HPDE6-E6E7 (cell line): ENCODE measurements around the gene TENT4A.

Source experiments
- DNase-seq: peaks from one replicate; pipeline ENCODE4 v3.0.0; 2011; ENCODE audit warnings: missing footprints; ENCODE audit errors: extremely low spot score

The TENT4A gene

GRCh38 chr5:6750951-6751685 is 37.9 kb downstream of the TENT4A start:
- no peak for DNase-seq

GRCh38 chr5:6752236-6752635 is 39.0 kb downstream of the TENT4A start:
- DNase-seq: no peak

DNA sequence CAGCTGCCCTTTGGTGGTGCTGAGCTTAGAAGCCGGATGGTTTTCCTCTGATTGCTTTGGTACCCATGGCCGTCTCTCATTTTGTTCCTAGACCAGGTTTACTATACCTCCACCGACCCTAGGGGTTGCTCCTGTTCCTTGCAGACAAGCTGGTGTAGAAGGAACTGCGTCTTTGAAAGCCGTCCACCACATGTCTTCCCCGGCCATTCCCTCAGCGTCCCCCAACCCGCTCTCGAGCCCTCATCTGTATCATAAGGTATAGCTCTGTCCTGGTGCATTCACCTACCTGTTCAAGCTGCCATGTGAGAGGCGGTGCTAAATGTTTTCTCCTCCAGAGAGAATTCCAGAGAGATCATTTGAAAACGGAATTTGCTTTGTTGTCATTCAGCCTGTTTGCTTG is 39.5 kb downstream of the TENT4A start:
- DNase-seq: no peak

DNA sequence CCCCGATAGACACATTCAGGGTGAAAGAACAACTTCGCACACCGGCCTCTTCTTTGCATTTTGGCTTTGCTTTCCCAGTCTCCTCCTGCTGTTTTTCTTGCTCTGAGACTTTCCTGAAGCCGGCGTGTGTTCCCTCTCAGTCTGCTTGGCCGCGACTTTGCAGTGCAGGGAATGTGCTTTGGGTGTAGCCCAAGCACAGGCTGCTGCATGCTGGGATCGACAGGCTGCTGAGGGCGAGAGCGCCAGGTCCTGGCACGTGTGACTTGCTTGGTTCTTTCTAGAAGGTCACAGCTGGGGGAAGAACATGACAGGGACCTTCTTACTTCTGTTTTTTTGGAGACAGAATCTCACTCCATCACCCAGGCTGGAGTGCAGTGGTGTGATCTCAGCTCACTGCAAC is 40.6 kb downstream of the TENT4A start:
- DNase-seq: no peak

DNA sequence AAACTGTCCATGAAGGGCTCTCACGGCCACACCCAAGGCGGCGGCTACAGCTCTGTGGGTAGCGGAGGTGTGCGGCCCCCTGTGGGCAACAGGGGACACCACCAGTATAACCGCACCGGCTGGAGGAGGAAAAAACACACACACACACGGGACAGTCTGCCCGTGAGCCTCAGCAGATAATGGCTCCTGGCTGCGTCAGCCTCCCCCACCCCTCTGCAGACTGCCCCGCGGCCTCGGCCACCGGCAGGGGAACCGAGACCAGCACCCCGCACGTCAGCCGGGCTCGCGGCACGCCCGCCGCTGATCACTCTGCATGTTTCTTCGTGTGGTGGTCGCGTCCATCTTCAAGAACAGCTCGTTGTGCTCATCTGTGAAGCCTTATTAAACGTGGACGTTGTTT is 41.5 kb downstream of the TENT4A start:
- DNase-seq: no peak

DNA sequence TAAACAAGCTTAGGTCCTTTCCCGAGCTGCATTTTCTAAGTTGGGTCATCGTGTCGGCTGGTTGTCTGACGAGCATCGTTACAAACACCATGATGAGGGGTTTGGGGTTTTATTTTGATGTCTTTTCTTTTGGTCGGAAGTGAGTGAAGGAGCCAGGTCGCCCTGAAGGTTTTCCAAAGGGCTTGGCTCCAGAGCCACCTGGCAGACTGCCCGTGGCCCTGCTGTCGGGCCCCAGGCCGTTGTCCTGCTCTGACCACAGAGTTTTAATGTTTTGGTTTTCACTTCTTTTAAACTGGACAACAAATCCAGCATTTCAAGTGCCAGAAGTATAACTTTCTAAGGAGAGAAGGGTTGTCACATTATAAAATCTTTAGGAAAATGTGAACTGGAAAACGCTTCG is 42.3 kb downstream of the TENT4A start:
- DNase-seq: no peak

DNA sequence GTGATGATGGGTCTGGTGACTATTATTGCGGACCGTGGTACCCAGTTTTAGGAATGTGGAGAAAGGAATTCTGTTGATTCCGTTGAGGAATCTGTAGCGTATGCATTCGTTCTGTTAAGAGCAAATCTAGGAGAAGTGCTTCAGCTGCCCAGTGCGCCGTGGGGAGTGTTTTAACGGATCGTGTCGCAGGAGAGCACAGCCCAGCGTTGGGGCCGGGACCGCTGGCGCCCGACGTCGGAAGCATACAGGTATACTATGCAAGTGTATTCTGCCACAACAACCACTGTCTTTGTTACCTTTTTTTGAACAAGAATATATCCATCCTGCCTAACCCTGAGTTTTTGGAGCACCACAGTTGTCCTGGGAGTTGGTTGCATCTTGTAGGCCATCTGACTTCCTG is 42.7 kb downstream of the TENT4A start:
- DNase-seq: no peak

DNA sequence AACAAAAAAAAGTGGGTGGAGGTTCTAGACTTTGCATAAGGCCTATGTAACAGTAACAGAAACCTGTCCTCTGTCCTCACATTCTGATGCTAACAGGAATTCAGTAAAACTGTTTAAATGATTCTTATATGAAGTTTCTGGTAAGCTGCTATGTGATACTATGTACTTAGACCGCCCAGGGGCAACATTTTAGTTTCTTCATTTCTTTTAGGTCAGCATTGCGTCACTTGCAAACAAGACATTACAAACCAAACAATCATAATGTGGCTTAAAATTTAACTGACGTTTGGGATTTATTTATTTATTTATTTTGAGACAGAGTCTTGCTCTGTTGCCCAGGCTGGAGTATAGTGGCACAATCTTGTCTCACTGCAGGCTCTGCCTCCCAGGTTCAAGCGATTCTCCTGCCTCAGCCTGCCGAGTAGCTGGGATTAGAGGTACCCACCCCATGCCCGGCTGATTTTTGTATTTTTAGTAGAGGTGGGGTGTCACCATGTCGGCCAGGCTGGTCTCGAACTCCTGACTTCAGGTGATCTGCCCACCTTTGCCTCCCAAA is 44.3 kb downstream of the TENT4A start:
- no peak for DNase-seq

- DNase-seq: no peak
These were observed 45.0 kb downstream of the TENT4A start for GRCh38 chr5:6758236-6758635.

DNA sequence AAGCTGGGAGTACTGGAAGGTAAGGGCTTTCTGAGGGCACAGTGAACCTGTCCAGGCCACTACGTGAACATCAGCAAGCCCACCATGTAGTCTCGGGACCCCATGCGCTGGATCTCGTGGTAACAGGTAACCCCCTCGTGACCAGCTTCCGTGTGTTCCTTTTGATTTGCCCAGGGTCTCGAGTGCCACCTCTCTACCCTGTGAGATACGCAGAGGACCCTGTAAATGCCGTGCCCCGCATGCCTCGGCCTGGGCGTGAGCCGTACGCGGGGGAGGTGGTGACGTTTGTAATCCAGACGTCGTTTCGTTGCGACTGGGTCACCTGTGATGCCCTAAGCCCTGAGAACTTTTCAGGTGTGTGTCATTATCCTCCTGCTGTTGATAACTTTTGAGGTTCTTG is 45.5 kb downstream of the TENT4A start:
- DNase-seq: no peak

DNA sequence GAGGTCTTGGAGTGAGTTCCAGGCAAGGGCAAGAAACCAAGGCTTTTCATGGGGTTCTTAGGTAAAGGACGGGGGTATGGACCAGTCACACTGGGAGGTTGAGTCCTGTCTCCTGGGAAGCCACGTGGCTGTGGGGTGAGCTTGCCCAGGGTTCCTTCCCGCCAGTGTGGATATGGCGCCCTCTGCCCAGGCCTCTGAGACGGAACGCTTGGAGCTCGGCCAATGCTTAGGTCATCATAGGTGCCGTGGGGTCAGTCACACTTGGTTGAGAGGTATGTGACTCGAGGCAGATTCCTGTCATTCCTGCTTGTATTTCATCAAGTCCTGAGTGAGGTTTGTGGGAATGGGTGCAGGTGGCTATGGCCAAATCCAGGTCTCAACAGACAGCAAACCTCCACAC is 46.2 kb downstream of the TENT4A start:
- no peak for DNase-seq

DNA sequence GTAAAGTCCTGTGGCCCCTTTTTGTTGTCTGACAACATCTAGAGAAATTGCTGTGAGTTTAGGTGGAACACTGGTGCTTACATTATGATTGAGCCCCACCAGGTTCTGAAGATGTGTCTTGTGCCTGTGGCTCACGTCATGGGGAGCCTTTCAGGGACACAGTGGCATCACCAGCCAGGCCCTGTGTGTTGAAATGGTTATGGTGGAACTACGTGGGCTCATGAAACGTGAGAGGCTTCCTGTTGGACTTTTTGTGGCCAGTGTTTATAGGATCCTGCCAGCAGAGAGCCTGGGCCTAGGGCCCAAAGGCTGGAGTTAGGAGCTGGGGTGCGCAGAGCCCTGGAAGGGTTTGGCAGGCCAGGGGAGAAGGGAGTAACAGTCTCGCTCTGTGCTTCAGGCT is 46.8 kb downstream of the TENT4A start:
- no peak for DNase-seq

DNA sequence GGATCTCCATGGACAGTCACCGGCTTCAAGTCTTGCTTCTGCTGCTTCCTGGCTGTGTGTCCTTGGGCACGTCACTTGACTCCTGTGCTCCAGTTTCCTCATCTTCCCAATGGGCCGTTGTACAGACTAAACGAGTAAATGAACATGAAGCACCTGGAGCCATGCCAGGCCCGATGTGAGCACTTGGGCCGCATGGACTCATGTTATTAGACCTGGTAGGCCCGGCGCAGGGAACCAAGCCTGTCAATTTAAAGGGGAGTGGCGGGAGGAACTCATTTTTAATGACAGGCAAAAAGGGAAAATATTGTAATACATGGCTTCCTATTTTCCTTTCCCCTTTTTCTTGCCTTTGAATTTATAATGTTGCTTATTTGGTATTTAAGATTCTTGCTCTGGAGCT is 47.5 kb downstream of the TENT4A start:
- no peak for DNase-seq

- DNase-seq: no peak
These were observed 48.1 kb downstream of the TENT4A start for GRCh38 chr5:6761333-6761732.

DNA sequence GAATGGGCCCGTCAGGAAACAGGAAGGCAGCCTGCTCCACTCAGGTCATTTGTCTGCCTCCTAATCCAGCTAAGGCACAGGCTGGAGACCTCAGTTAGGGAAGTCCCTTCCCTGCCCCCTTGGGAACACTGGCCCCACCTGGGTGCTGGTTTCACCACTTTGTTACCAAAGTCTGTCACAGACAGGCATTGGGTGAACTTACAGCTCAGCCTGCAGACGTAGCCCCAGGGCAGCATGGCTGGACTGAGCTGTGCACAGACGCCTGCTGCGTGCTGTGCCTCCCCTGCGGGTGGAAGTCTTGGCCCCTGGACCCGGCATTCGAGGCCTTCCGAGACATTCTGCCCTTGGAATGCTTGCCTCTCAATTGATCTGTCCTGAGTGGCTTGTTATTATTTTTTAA is 48.9 kb downstream of the TENT4A start:
- DNase-seq: no peak

DNA sequence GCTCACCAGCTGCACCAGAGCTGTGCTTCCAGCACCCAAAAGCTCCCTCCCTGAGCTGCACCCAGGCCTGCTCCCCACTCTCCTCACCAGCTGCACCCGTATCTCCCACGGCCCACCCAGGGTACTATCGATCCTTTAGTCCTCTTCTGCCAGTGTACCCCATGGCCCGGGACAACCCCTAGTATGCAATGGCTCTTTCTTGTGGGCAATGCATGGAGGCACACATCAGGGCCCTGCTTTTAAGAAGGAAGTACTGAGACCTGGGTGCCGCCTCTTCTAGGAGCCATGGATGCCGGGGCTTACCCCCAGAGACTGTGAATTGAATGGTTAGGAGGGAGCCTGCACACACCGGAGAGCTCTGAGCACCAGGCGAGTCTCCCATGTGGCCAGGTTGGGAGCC is 49.5 kb downstream of the TENT4A start:
- no peak for DNase-seq

GRCh38 chr5:6763191-6763590 is 50.0 kb downstream of the TENT4A start:
- DNase-seq: no peak

DNA sequence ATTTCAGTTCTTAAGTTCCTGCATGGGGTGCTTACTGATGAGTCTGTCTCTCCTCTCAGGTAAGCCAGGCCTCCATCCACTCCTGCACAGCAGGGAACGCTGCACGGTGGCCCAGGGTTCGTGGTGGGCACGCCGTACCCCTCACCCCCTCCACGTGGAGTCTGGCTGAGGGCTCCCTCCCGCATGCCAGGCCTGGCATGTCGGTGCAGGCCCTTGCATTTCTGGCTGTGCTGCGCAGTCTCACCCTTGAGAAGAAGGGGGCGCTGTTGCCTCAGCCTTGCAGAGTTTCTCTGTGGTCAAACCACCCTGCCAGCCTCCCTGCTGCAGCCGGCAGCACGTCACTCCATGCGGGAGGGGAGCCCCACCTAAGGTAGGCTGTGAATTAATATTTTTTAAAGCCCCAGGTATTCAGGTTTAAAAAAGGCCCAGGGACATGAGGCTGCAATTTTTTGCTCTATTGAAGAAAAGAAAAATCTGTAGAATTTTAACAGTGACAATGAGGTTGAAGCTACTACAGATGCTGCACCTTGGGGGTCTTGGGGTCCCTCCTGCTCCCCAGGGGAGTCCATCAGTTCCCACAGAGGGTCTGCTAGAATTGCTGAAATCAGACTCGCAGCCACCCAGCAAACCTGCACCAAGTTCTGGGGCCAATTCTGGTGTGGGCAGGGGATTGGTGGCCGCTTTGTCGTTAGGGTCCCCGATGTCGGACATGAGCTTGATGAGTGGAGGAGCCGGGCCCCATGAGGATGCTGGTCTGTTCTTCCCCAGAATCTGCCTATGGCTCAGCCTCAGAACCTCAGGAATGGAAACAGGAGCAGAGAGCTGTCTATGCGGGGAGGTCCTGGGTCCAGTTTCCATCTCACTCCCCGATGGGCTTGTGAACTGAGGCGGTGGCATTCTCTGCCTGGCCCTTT is 52.6 kb downstream of the TENT4A start:
- peak; percentile 88 for DNase-seq

DNA sequence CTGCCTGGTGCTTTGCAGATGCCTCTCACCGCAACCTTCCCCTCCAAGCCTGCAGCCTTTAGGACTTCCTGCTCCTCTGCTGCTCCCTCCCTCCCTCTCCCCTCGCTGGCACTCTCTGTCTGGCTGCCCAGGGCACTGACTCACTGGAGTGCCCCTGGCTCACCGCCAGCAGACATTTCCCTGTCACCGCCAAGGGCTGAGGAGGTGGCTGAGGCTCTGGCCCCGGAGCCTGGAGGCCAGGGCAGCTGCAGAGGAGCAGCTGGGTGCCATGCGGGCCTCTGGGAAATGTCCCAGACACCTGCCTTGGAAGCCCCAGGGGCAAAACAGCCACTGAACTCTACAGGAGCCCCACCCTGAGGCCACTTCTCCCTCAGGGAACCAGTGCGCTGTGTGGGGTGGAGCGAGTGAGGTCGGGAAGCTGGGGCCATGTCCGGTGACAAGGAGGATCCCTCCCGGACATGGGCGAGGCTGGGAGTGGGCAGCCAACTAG is 53.4 kb downstream of the TENT4A start:
- peak; percentile 90 for DNase-seq

DNA sequence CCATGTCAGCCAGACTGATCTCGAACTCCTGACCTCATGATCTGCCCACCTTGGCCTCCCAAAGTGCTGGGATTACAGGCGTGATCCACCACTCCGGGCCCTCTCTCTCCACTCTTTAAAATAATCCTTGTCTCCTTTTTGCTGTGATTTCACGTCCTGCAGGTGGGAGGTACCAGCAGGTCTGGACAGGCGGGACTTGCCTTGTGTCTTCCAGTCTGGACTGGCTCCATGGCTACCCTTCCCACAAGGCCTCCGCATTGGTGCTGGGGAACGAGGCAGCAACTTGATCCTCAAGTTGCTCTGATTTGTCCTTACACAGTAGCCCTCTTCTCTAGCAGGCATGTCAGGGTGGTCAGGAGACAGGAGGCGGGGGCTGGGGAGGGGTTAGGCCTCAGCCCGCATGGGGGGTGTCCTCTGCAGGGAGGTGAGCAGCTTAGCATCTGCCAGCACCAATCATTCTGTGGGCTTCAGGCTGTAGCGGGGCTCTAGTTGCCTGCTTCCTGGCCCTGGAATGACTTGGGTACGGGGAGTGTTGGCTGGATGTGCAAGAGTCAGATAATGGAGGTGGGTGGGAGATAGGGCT is 54.3 kb downstream of the TENT4A start:
- no peak for DNase-seq

GRCh38 chr5:6768590-6769230 is 55.5 kb downstream of the TENT4A start:
- DNase-seq: no peak
